Renal cortical epithelial cell (primary cell): ENCODE measurements around the gene ARAP1. TPM values are rescaled to one million over a fixed set of nuclear protein-coding genes. Genes with fewer than 3 reads are reported as not detected.

Experiments used
- DNase-seq: peaks from one replicate; pipeline ENCODE4 v3.0.0-alpha.2; 2011; ENCODE audit warnings: low read depth
- total RNA-seq: library from RNA; depleted of rRNA; stranded (reverse); fragments of >200 nt; gene quantifications from 2 replicates; pipeline ENCODE4 v1.2.3, GENCODE V29; 2014

ARAP1 gene
- total RNA-seq, 1 donor from 2014 or later: 140 TPM

GRCh38 chr11:72658989-72659640 is 93.1 kb downstream of the ARAP1 start:
- no peak for DNase-seq

- DNase-seq: no peak
Observed at GRCh38 chr11:72657411-72658100, 94.7 kb downstream of the ARAP1 start.

GRCh38 chr11:72655896-72656464 is 96.2 kb downstream of the ARAP1 start:
- no peak for DNase-seq

- DNase-seq: no peak
Observed at GRCh38 chr11:72655014-72655413, 97.2 kb downstream of the ARAP1 start.

- DNase-seq: no peak
Observed at GRCh38 chr11:72653649-72654048, 98.6 kb downstream of the ARAP1 start.

GRCh38 chr11:72652873-72653630 is 99.2 kb downstream of the ARAP1 start:
- no peak for DNase-seq

- no peak for DNase-seq
Observed at GRCh38 chr11:72652133-72652532, 100.1 kb downstream of the ARAP1 start.

- no peak for DNase-seq
Observed at GRCh38 chr11:72649215-72649976, 102.8 kb downstream of the ARAP1 start.

GRCh38 chr11:72648384-72649136 is 103.6 kb downstream of the ARAP1 start:
- no peak for DNase-seq

- DNase-seq: no peak
Observed at GRCh38 chr11:72647882-72648281, 104.3 kb downstream of the ARAP1 start.

- no peak for DNase-seq
Observed at GRCh38 chr11:72646472-72646871, 105.7 kb downstream of the ARAP1 start.

GRCh38 chr11:72646024-72646423 is 106.2 kb downstream of the ARAP1 start:
- no peak for DNase-seq

GRCh38 chr11:72643547-72643946 is 108.7 kb downstream of the ARAP1 start:
- DNase-seq: peak; percentile 63

- DNase-seq: no peak
Observed at GRCh38 chr11:72642884-72643522, 109.2 kb downstream of the ARAP1 start.

- no peak for DNase-seq
Observed at GRCh38 chr11:72642043-72642883, 109.9 kb downstream of the ARAP1 start.

- DNase-seq: no peak
Observed at GRCh38 chr11:72641522-72642042, 110.6 kb downstream of the ARAP1 start.

GRCh38 chr11:72639502-72640375 is 112.5 kb downstream of the ARAP1 start:
- no peak for DNase-seq

GRCh38 chr11:72637926-72638325 is 114.3 kb downstream of the ARAP1 start:
- DNase-seq: no peak
